Prostate gland (tissue), 2 donors: ENCODE results near the gene SERPINE2. TPM values are rescaled to one million over a fixed set of nuclear protein-coding genes. Genes with fewer than 3 reads are reported as not detected.

Experiments used
- DNase-seq: peaks from one replicate; pipeline ENCODE4 v3.0.0-alpha.2; 2019; ENCODE audit warnings: low spot score
- H3K27ac ChIP-seq, 2 donors: fragments of 200-600 bp; sonication (generic); 2 replicates each; pipeline ENCODE4 v1.5.1; 2017 to 2019
- H3K27me3 ChIP-seq: fragments of 200-600 bp; sonication (generic); replicated peaks from 2 replicates; pipeline ENCODE4 v1.5.1; 2019; ENCODE audit not compliant: insufficient read depth
- H3K36me3 ChIP-seq, 2 donors: fragments of 200-600 bp; sonication (generic); 1 replicate in 1 of 2; 2 replicates in 1 of 2; pipeline versions ENCODE4 v1.5.1 to v1.8.1; 2017 to 2019
- H3K4me1 ChIP-seq: fragments of 200-600 bp; sonication (generic); replicated peaks from 2 replicates; pipeline ENCODE4 v1.5.1; 2019
- H3K4me3 ChIP-seq, 2 donors: fragments of 200-600 bp; sonication (generic); 2 replicates each; pipeline ENCODE4 v1.5.1; 2017 to 2019
- H3K9me3 ChIP-seq: fragments of 200-600 bp; sonication (generic); 2 replicates; pipeline ENCODE4 v1.5.1; 2017
- POLR2A ChIP-seq: fragments of 450-650 bp; IDR thresholded peaks from one replicate; pipeline ENCODE4 v1.6.1; 2016; ENCODE audit warnings: antibody characterized with exemption, mild to moderate bottlenecking
- POLR2AphosphoS5 ChIP-seq: sonication (generic); formaldehyde crosslinking; IDR thresholded peaks from one replicate; pipeline ENCODE4 v1.6.1; 2017; ENCODE audit warnings: antibody characterized with exemption
- WGBS: methylation state at CpG from one replicate; pipeline ENCODE4 v1.1.5; 2018; 5-methylcytosine and 5-hydroxymethylcytosine counted together
- intact Hi-C: fragments of 100-400 bp; cut with DNase I; formaldehyde crosslinking; loops from one replicate; pipeline ENCODE4 v1.14.2; 2022
- total RNA-seq, 2 donors: library from RNA; depleted of rRNA; stranded (reverse); fragments of >200 nt; gene quantifications; one replicate each; pipeline ENCODE4 v1.1.0, GENCODE V29; 2016
- TF ChIP-seq, protein P1 (sequence below), 4 experiments: fragments of 200-600 bp in 2 of 4; fragments of 450-650 bp in 2 of 4; sonication (generic) in 2 of 4; IDR thresholded peaks; 1 replicate in 3 of 4; 2 replicates in 1 of 4; pipeline ENCODE4 v1.5.1; 2016 to 2019; ENCODE audit warnings: antibody characterized with exemption in 4 of 4, mild to moderate bottlenecking in 2 of 4, moderate library complexity in 2 of 4

SERPINE2 gene
- total RNA-seq, 2 donors from 2014 or later = 2.4 to 158 TPM

DNA sequence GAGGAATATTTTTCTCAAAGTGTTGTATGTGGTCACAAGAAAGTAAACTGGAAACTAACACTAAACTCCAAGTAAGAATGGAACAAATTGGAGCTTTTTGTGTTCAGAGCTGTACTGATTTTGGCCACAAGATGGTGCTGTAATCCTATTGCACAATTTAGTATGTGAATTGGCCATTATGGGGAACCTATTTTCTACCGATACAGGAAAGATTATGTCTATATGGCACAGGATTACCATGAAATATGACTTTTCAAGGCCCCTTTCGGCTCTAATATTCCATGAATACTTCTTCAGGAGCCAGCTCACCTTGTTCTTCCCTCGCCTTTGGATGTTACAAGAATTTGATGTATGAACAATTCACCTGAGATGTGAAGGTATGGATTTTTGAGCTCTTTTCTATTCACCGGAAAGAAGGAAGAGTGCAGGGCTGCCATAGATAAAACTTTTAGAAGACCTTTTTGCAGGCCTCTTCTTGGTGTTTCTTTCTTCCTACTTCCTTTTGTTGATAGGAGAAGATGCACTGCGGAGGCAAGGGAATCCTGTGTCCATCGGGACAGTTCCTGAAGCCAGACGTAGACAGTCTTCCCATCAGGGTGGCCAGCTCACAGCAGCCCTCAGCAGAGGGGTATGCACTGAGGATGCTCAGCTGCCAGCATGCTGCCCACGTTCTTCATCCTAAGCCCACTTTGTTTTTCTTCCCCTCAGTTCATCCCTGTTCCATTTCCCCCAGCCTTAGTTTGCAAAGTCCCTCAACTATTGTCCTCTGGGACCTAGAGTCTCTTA lies 68.5 kb downstream of the SERPINE2 start:
- H3K27me3 ChIP-seq = no peaks in the 10 kb centered on the region
- H3K4me1 ChIP-seq = no peaks in the 10 kb centered on the region
- H3K9me3 ChIP-seq = no peaks in the 10 kb centered on the region
- peak; percentile 46 for DNase-seq
- intact Hi-C loops = loop anchor here (2.0 to 5.0 kb wide), 2 partner anchors 314 to 682 kb away; no protein-coding TSS in a partner anchor
- H3K27ac ChIP-seq = no peak overlapping the region
- H3K36me3 ChIP-seq = no peaks in the 10 kb centered on the region
- TF ChIP-seq, protein P1, sequence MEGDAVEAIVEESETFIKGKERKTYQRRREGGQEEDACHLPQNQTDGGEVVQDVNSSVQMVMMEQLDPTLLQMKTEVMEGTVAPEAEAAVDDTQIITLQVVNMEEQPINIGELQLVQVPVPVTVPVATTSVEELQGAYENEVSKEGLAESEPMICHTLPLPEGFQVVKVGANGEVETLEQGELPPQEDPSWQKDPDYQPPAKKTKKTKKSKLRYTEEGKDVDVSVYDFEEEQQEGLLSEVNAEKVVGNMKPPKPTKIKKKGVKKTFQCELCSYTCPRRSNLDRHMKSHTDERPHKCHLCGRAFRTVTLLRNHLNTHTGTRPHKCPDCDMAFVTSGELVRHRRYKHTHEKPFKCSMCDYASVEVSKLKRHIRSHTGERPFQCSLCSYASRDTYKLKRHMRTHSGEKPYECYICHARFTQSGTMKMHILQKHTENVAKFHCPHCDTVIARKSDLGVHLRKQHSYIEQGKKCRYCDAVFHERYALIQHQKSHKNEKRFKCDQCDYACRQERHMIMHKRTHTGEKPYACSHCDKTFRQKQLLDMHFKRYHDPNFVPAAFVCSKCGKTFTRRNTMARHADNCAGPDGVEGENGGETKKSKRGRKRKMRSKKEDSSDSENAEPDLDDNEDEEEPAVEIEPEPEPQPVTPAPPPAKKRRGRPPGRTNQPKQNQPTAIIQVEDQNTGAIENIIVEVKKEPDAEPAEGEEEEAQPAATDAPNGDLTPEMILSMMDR (IDR thresholded peaks at IDR 0.05) = peak; percentile 69 to 91 (median 88)
- TF ChIP-seq POLR2A = no peak
- 63% methylated on average over 8 of the region's 8 CpGs for WGBS
- H3K4me3 ChIP-seq = no peak overlapping the region

DNA sequence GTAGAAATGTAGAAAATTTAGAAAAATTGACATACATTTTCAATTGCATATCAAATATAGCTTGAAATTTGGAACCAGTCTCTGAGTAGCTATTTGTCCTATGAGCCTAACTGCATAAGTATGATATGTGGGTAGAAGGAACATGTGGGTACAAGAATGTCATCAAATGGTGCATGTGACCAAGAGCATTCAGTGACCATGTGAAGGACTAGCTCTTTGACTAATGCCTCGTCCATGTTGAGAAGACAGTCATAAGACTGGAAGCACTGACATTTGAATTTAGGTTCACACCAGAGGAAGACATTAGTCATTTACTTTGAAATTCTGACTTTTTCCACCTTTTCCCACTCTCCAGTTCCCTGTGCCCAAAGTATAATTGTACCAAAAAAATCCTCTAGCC lies 69.2 kb downstream of the SERPINE2 start:
- no peaks in the 10 kb centered on the region for H3K9me3 ChIP-seq
- WGBS = 92% methylated on average over 1 of the region's 1 CpG
- no peak overlapping the region for H3K27ac ChIP-seq
- TF ChIP-seq, protein P1 (IDR thresholded peaks at IDR 0.05) = no peak
- TF ChIP-seq POLR2A = no peak
- no peak for TF ChIP-seq POLR2AphosphoS5
- H3K27me3 ChIP-seq = no peaks in the 10 kb centered on the region
- H3K36me3 ChIP-seq = no peaks in the 10 kb centered on the region
- H3K4me1 ChIP-seq = no peaks in the 10 kb centered on the region
- no peak for DNase-seq
- intact Hi-C loops = loop anchor here (2.0 to 5.0 kb wide), 2 partner anchors 315 to 682 kb away; no protein-coding TSS in a partner anchor
- no peak overlapping the region for H3K4me3 ChIP-seq

DNA sequence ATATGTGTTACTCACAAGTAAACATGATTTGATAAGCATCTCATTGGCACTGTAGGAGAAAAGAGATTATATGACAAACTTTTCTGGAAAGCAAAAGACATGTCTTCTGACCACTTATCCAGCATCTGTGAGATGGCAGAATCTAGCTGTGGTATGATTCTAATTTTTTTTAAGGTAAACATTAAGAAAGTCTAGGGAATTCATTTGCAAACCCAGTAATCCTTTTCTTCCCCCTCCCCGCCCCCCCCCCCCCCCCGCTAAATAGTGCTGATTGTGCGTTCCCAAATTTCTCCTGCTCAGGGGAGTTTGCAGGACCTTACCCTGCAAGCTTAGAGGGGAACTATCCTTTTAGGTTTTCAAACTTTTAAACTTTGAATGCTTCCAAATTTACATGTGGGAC lies 69.8 kb downstream of the SERPINE2 start:
- Histone ChIP-seq H3K9me3 (no peaks in the 10 kb centered on the region), H3K27ac (no peak overlapping the region), H3K4me3 (no peak overlapping the region), H3K27me3 (no peaks in the 10 kb centered on the region), H3K36me3 (no peaks in the 10 kb centered on the region), H3K4me1 (no peaks in the 10 kb centered on the region)
- intact Hi-C loops = no loop called here
- WGBS = 55% methylated on average over 3 of the region's 3 CpGs
- DNase-seq = no peak
- TF ChIP-seq, protein P1 (IDR thresholded peaks at IDR 0.05) = no peak

DNA sequence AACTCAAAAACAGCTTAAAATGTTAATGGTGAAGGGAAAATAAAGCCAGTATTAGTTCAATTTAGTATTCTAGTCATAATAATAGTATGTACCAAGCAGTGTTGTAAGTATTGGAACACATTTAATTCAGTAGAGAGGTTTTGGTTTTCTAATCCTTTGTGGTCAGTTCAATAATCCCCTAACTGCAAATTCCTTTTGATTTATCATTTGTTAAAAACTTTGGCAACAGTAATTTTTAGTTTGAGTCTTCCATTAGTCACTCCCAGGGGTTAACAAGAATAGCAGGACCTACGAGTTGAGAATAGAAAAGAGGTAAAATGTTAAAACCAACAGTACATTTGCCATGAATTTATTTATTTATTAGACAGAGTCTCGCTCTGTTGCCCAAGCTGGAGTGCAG lies 71.1 kb downstream of the SERPINE2 start:
- no peaks in the 10 kb centered on the region for H3K9me3 ChIP-seq
- no peaks in the 10 kb centered on the region for H3K36me3 ChIP-seq
- no peak for DNase-seq
- no peak overlapping the region for H3K4me3 ChIP-seq
- intact Hi-C loops = no loop called here
- H3K4me1 ChIP-seq = no peaks in the 10 kb centered on the region
- 70% methylated on average over 2 of the region's 2 CpGs for WGBS
- no peak overlapping the region for H3K27ac ChIP-seq
- no peaks in the 10 kb centered on the region for H3K27me3 ChIP-seq
- TF ChIP-seq, protein P1 (IDR thresholded peaks at IDR 0.05) = no peak
- no peak for TF ChIP-seq POLR2AphosphoS5
- TF ChIP-seq POLR2A = no peak

DNA sequence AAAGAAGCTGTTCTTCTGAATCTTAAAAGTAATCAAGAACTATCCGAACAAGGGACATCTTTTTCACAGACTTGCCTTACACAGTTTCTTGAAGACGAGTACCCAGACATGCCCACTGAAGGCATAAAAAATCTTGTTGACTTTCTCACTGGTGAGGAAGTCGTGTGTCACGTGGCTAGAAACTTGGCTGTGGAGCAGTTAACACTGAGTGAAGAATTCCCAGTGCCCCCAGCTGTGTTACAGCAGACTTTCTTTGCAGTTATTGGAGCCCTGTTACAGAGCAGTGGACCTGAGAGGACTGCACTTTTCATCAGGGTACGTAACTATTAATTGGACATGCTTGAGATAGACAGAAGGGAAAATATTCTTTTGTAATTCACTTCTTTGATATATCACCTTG lies 79.4 kb downstream of the SERPINE2 start:
- Histone ChIP-seq H3K27ac (no peak overlapping the region), H3K4me1 (peaks cover 6% of the 10 kb centered on the region), H3K36me3 (no peaks in the 10 kb centered on the region), H3K27me3 (no peaks in the 10 kb centered on the region), H3K4me3 (no peak overlapping the region), H3K9me3 (no peaks in the 10 kb centered on the region)
- DNase-seq = peak; percentile 54
- 27% methylated on average over 5 of the region's 5 CpGs for WGBS
- intact Hi-C loops = no loop called here
- TF ChIP-seq POLR2AphosphoS5 = peak; percentile 57
- TF ChIP-seq, protein P1 (IDR thresholded peaks at IDR 0.05) = no peak
- no peak for TF ChIP-seq POLR2A
